Measurements from ENCODE around the gene UBE2G2.

DNA sequence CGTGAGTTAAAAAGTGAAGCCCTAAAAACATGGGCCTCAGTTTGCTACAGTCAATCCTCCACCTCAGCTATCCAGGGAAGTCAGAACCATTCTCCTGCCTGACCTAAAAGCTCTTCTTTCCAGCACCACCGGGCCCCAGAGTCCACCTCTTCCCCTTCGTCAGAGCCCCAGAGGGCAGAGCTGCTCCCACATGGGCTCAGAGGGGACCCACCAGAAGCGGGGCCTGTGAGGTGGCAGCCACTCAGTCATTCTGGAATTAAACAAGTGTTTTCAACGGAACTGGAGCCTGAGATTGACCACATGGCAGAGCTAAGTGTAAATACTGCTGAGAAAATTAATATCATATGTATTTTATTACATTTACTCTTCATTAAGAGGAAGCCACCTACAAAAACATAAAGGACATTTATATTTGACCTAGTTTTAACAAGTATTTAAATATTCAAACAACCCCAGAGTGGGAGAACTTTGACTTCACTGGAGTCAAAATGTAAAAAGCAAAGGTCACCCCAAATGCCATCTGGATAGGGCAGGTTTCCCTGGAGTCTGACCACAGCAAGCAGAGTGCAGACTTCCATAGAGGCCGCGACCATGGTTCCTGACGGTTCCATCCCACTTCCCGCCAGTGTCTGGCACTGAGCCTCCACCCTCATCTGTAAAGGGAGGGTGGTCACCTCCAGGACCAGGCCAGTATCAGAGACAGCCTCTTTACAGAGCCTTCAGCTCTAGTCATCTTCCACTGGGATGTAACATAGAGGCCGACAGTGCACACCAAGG, 14.4 kb upstream of the UBE2G2 start:
- TF ChIP-seq EZH2 (IDR thresholded peaks at IDR 0.05; ENCODE audit: low read length, missing control alignments) = no peak
- TF ChIP-seq, protein P1, sequence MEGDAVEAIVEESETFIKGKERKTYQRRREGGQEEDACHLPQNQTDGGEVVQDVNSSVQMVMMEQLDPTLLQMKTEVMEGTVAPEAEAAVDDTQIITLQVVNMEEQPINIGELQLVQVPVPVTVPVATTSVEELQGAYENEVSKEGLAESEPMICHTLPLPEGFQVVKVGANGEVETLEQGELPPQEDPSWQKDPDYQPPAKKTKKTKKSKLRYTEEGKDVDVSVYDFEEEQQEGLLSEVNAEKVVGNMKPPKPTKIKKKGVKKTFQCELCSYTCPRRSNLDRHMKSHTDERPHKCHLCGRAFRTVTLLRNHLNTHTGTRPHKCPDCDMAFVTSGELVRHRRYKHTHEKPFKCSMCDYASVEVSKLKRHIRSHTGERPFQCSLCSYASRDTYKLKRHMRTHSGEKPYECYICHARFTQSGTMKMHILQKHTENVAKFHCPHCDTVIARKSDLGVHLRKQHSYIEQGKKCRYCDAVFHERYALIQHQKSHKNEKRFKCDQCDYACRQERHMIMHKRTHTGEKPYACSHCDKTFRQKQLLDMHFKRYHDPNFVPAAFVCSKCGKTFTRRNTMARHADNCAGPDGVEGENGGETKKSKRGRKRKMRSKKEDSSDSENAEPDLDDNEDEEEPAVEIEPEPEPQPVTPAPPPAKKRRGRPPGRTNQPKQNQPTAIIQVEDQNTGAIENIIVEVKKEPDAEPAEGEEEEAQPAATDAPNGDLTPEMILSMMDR (conservative IDR thresholded peaks at IDR 0.05 in 1 of 2, IDR thresholded peaks at IDR 0.05 in 1 of 2; ENCODE audit: low read depth in 1 of 2, low read length in 2 of 2) = no peak

All from fibroblast of lung (primary cell).